Measurements from ENCODE around the gene LRP10. TPM values are rescaled to one million over a fixed set of nuclear protein-coding genes. Genes with fewer than 3 reads are reported as not detected.

Gene LRP10
- total RNA-seq, 3 donors from 2014 or later: 70.1 to 97.5 (median 82.3) TPM

- Histone ChIP-seq H3K9me3 (no peaks in the 10 kb centered on the region), H3K4me1 (no peaks in the 10 kb centered on the region), H3K27ac (no peak overlapping the region), H3K27me3 (no peaks in the 10 kb centered on the region), H3K4me3 (no peak overlapping the region), H3K36me3 (no peaks in the 10 kb centered on the region)
- no peak for DNase-seq (ENCODE audit: low spot score in 2 of 2)
- intact Hi-C loops (cut with DNase I; ENCODE audit: low total_unique reads): no loop called here
- TF ChIP-seq CTCF (IDR thresholded peaks at IDR 0.05): no peak
- TF ChIP-seq POLR2AphosphoS5 (IDR thresholded peaks at IDR 0.05): no peak
- TF ChIP-seq POLR2A (IDR thresholded peaks at IDR 0.05): no peak
Observed at GRCh38 chr14:22898302-22899090, 27.0 kb downstream of the LRP10 start.

GRCh38 chr14:22900081-22900799 lies 28.7 kb downstream of the LRP10 start:
- no peak overlapping the region for H3K4me3 ChIP-seq
- H3K27me3 ChIP-seq: no peaks in the 10 kb centered on the region
- no peaks in the 10 kb centered on the region for H3K9me3 ChIP-seq
- H3K36me3 ChIP-seq: peaks cover 5% of the 10 kb centered on the region
- peak in 2 of 3 donors; percentile 26 to 28 for TF ChIP-seq CTCF (IDR thresholded peaks at IDR 0.05)
- TF ChIP-seq POLR2AphosphoS5 (IDR thresholded peaks at IDR 0.05): no peak
- intact Hi-C loops (cut with DNase I; ENCODE audit: low total_unique reads): no loop called here
- H3K4me1 ChIP-seq: no peaks in the 10 kb centered on the region
- DNase-seq (ENCODE audit: low spot score in 2 of 2): no peak
- peak overlapping the region; percentile 19 to 35 for H3K27ac ChIP-seq

- Histone ChIP-seq H3K4me3 (no peak overlapping the region), H3K27me3 (no peaks in the 10 kb centered on the region), H3K27ac (peak overlapping the region in 1 of 2 donors; percentile 67), H3K9me3 (no peaks in the 10 kb centered on the region), H3K4me1 (no peaks in the 10 kb centered on the region), H3K36me3 (peaks cover 5% of the 10 kb centered on the region)
- intact Hi-C loops (cut with DNase I; ENCODE audit: low total_unique reads): no loop called here
- no peak for DNase-seq (ENCODE audit: low spot score in 2 of 2)
- TF ChIP-seq POLR2A (IDR thresholded peaks at IDR 0.05): no peak
- TF ChIP-seq CTCF (IDR thresholded peaks at IDR 0.05): no peak
- no peak for TF ChIP-seq POLR2AphosphoS5 (IDR thresholded peaks at IDR 0.05)
Observed at GRCh38 chr14:22901799-22902198, 30.3 kb downstream of the LRP10 start.

- Histone ChIP-seq H3K27me3 (no peaks in the 10 kb centered on the region), H3K36me3 (peaks cover 10% of the 10 kb centered on the region), H3K27ac (peak overlapping the region; percentile 67 to 79), H3K4me1 (no peaks in the 10 kb centered on the region), H3K4me3 (no peak overlapping the region), H3K9me3 (no peaks in the 10 kb centered on the region)
- no peak for DNase-seq (ENCODE audit: low spot score in 2 of 2)
- intact Hi-C loops (cut with DNase I; ENCODE audit: low total_unique reads): no loop called here
- TF ChIP-seq POLR2A (IDR thresholded peaks at IDR 0.05): no peak
- no peak for TF ChIP-seq POLR2AphosphoS5 (IDR thresholded peaks at IDR 0.05)
Observed at GRCh38 chr14:22903742-22904087, 32.2 kb downstream of the LRP10 start.

- no peaks in the 10 kb centered on the region for H3K27me3 ChIP-seq
- H3K4me1 ChIP-seq: no peaks in the 10 kb centered on the region
- H3K36me3 ChIP-seq: peaks cover 10% of the 10 kb centered on the region
- intact Hi-C loops (cut with DNase I; ENCODE audit: low total_unique reads): no loop called here
- no peak overlapping the region for H3K4me3 ChIP-seq
- H3K9me3 ChIP-seq: no peaks in the 10 kb centered on the region
- no peak for TF ChIP-seq POLR2A (IDR thresholded peaks at IDR 0.05)
- TF ChIP-seq CTCF (IDR thresholded peaks at IDR 0.05): no peak
- TF ChIP-seq POLR2AphosphoS5 (IDR thresholded peaks at IDR 0.05): no peak
- no peak for DNase-seq (ENCODE audit: low spot score in 2 of 2)
- no peak overlapping the region for H3K27ac ChIP-seq
Observed at GRCh38 chr14:22905627-22906026, 34.1 kb downstream of the LRP10 start.
